Thoracic aorta (tissue), 2 donors: Measurements from ENCODE around the gene ZNF212. TPM values are rescaled to one million over a fixed set of nuclear protein-coding genes. Genes with fewer than 3 reads are reported as not detected.
"Not testable (repeated sequence)": the region's sequence is repeated elsewhere in the genome, so short reads cannot be mapped to it uniquely, and the experiment has no call there.

Experiments
- ATAC-seq: fragments of 150-250 bp; one replicate; pipeline ENCODE4 v1.8.0; 2017; ENCODE audit warnings: low read depth; ENCODE audit not compliant: insufficient number of reproducible peaks, low FRiP score
- DNase-seq: peaks from one replicate; pipeline ENCODE4 v3.0.0-alpha.2; 2020; ENCODE audit warnings: low spot score
- H3K27ac ChIP-seq, 2 donors: fragments of 200-600 bp; sonication (generic); 1 replicate in 1 of 2; 2 replicates in 1 of 2; pipeline ENCODE4 v1.5.1; 2016; ENCODE audit warnings: mild to moderate bottlenecking in 2 of 2, moderate library complexity in 2 of 2
- H3K27me3 ChIP-seq: fragments of 200-600 bp; sonication (generic); replicated peaks from 2 replicates; pipeline ENCODE4 v1.6.0; 2016; ENCODE audit warnings: mild to moderate bottlenecking; ENCODE audit not compliant: insufficient read depth
- H3K36me3 ChIP-seq: fragments of 200-600 bp; sonication (generic); one replicate; pipeline ENCODE4 v1.5.1; 2016
- H3K4me1 ChIP-seq, 2 donors: fragments of 200-600 bp; sonication (generic); 1 replicate in 1 of 2; 2 replicates in 1 of 2; pipeline versions ENCODE4 v1.5.1 to v1.6.0; 2016; ENCODE audit warnings: low read depth in 2 of 2, mild to moderate bottlenecking in 1 of 2; ENCODE audit not compliant: control insufficient read depth in 1 of 2
- H3K4me3 ChIP-seq: fragments of 200-600 bp; sonication (generic); 2 replicates; pipeline ENCODE4 v1.5.1; 2016; ENCODE audit warnings: mild to moderate bottlenecking
- H3K9me3 ChIP-seq: fragments of 200-600 bp; sonication (generic); 2 replicates; pipeline ENCODE4 v1.5.1; 2016
- CTCF ChIP-seq: fragments of 200-600 bp; sonication (generic); IDR thresholded peaks from one replicate; pipeline ENCODE4 v1.5.1; 2019; ENCODE audit warnings: antibody characterized with exemption
- total RNA-seq, 2 donors: library from RNA; depleted of rRNA; stranded (reverse); fragments of >200 nt; gene quantifications; one replicate each; pipeline versions ENCODE4 v1.1.0 to v1.2.3, GENCODE V29; 2016

ZNF212 gene
- total RNA-seq, 2 donors from 2014 or later = 6.6 to 8.3 TPM

GRCh38 chr7:149261829-149262617, 22.6 kb downstream of the ZNF212 start, which contains the start of gene ZNF783:
Gene ZNF783, plus strand, starts transcription at chr7:149262196. Its CDS starts 138 bp downstream, at chr7:149262334.
- DNase-seq = peak; percentile 52
- peak within 1 kb of the TSS; percentile 85 to 88 for H3K27ac ChIP-seq
- H3K36me3 ChIP-seq = peaks cover 18% of the 10 kb centered on the region
- H3K4me1 ChIP-seq = peaks cover 6 to 18% of the 10 kb centered on the region in 2 donors
- ATAC-seq = peak; percentile 76
- peak; percentile 72 for TF ChIP-seq CTCF
- H3K27me3 ChIP-seq = no peaks in the 10 kb centered on the region
- peak within 1 kb of the TSS; percentile 81 for H3K4me3 ChIP-seq
- H3K9me3 ChIP-seq = no peaks in the 10 kb centered on the region

GRCh38 chr7:149266451-149266850, 27.0 kb downstream of the ZNF212 start:
- peaks cover 6 to 13% of the 10 kb centered on the region in 2 donors for H3K4me1 ChIP-seq
- no peak for DNase-seq
- H3K9me3 ChIP-seq = no peaks in the 10 kb centered on the region
- H3K4me3 ChIP-seq = no peak overlapping the region
- TF ChIP-seq CTCF = no peak
- H3K27me3 ChIP-seq = no peaks in the 10 kb centered on the region
- no peak overlapping the region for H3K27ac ChIP-seq
- no peak for ATAC-seq
- peaks cover 32% of the 10 kb centered on the region for H3K36me3 ChIP-seq

GRCh38 chr7:149267733-149268132, 28.3 kb downstream of the ZNF212 start:
- Histone ChIP-seq H3K9me3 (no peaks in the 10 kb centered on the region), H3K27me3 (no peaks in the 10 kb centered on the region), H3K4me1 (peaks cover 3 to 12% of the 10 kb centered on the region in 2 donors), H3K36me3 (peaks cover 33% of the 10 kb centered on the region), H3K27ac (no peak overlapping the region), H3K4me3 (no peak overlapping the region)
- ATAC-seq = no peak
- no peak for TF ChIP-seq CTCF
- DNase-seq = no peak

- peaks cover 38% of the 10 kb centered on the region for H3K36me3 ChIP-seq
- not testable (repeated sequence) for ATAC-seq
Observed at GRCh38 chr7:149274424-149274823, 35.0 kb downstream of the ZNF212 start.

GRCh38 chr7:149277871-149278270, 38.4 kb downstream of the ZNF212 start:
- no peaks in the 10 kb centered on the region for H3K27me3 ChIP-seq
- no peaks in the 10 kb centered on the region for H3K9me3 ChIP-seq
- no peak overlapping the region for H3K27ac ChIP-seq
- H3K4me3 ChIP-seq = no peak overlapping the region
- H3K4me1 ChIP-seq = no peaks in the 10 kb centered on the region
- ATAC-seq (no peak), DNase-seq (no peak)
- H3K36me3 ChIP-seq = peaks cover 39% of the 10 kb centered on the region
- TF ChIP-seq CTCF = no peak

More at GRCh38 chr7:149274424-149274823, 35.0 kb downstream of the ZNF212 start:
- not testable (repeated sequence) for H3K4me3 ChIP-seq, H3K9me3 ChIP-seq, H3K4me1 ChIP-seq, H3K27ac ChIP-seq, H3K27me3 ChIP-seq, DNase-seq
